OCI-LY1 (cell line): ENCODE measurements around the gene CHRM4.

Source experiments
- EZH2 ChIP-seq: fragments of 200-600 bp; sonication (generic), shearing (Covaris generic); IDR thresholded peaks from 2 replicates; pipeline ENCODE4 v1.8.0; 2017; ENCODE audit warnings: borderline replicate concordance, mixed run types, mild to moderate bottlenecking, antibody characterized with exemption, low read length, moderate library complexity, mixed read lengths
- TF ChIP-seq, protein P1 (sequence below): fragments of 200-600 bp; sonication (generic), shearing (Covaris generic); IDR thresholded peaks from 2 replicates; pipeline ENCODE4 v1.5.1; 2017; ENCODE audit warnings: mild to moderate bottlenecking, antibody characterized with exemption, low read length, moderate library complexity, mixed read lengths

DNA sequence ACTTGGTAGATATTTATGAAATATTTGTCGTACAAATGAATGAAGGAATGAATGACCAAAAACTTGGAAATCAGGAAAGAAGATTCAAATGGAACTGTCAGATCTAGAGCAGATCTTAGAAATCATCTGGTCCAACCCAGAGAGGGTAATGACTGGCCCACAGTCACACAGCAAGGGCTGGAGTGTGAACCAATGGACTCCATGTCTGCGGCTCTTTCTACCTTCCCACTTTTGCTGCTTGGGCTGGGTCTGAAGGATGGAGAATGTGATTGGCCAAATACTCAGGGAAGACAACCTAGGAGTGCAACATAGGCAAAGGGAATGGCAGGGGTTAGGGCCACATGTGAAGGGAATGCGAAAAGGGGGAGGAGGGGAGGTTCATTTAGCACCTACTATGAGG is 50.1 kb downstream of the CHRM4 start:
- TF ChIP-seq, protein P1, sequence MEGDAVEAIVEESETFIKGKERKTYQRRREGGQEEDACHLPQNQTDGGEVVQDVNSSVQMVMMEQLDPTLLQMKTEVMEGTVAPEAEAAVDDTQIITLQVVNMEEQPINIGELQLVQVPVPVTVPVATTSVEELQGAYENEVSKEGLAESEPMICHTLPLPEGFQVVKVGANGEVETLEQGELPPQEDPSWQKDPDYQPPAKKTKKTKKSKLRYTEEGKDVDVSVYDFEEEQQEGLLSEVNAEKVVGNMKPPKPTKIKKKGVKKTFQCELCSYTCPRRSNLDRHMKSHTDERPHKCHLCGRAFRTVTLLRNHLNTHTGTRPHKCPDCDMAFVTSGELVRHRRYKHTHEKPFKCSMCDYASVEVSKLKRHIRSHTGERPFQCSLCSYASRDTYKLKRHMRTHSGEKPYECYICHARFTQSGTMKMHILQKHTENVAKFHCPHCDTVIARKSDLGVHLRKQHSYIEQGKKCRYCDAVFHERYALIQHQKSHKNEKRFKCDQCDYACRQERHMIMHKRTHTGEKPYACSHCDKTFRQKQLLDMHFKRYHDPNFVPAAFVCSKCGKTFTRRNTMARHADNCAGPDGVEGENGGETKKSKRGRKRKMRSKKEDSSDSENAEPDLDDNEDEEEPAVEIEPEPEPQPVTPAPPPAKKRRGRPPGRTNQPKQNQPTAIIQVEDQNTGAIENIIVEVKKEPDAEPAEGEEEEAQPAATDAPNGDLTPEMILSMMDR: no peak
- TF ChIP-seq EZH2: no peak
